Measurements from ENCODE around the gene LRP1B.

The LRP1B gene

GRCh38 chr2:141806090-141806489, 324.7 kb downstream of the LRP1B start:
- TF ChIP-seq, protein P1, sequence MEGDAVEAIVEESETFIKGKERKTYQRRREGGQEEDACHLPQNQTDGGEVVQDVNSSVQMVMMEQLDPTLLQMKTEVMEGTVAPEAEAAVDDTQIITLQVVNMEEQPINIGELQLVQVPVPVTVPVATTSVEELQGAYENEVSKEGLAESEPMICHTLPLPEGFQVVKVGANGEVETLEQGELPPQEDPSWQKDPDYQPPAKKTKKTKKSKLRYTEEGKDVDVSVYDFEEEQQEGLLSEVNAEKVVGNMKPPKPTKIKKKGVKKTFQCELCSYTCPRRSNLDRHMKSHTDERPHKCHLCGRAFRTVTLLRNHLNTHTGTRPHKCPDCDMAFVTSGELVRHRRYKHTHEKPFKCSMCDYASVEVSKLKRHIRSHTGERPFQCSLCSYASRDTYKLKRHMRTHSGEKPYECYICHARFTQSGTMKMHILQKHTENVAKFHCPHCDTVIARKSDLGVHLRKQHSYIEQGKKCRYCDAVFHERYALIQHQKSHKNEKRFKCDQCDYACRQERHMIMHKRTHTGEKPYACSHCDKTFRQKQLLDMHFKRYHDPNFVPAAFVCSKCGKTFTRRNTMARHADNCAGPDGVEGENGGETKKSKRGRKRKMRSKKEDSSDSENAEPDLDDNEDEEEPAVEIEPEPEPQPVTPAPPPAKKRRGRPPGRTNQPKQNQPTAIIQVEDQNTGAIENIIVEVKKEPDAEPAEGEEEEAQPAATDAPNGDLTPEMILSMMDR (IDR thresholded peaks at IDR 0.05; ENCODE audit: insufficient read depth, low read depth, low read length, missing control alignments) = no peak
- H3K4me3 ChIP-seq (ENCODE audit: low read depth, low read length) = no peak overlapping the region
- no peak for DNase-seq (ENCODE audit: low read depth)

GRCh38 chr2:141805302-141805701, 325.5 kb downstream of the LRP1B start:
- H3K4me3 ChIP-seq (ENCODE audit: low read depth, low read length) = no peak overlapping the region
- TF ChIP-seq, protein P1 (IDR thresholded peaks at IDR 0.05; ENCODE audit: insufficient read depth, low read depth, low read length, missing control alignments) = no peak
- DNase-seq (ENCODE audit: low read depth) = no peak

- TF ChIP-seq, protein P1 (IDR thresholded peaks at IDR 0.05; ENCODE audit: insufficient read depth, low read depth, low read length, missing control alignments) = no peak
- no peak overlapping the region for H3K4me3 ChIP-seq (ENCODE audit: low read depth, low read length)
- no peak for DNase-seq (ENCODE audit: low read depth)
Observed at GRCh38 chr2:141796449-141796848, 334.4 kb downstream of the LRP1B start.

DNA sequence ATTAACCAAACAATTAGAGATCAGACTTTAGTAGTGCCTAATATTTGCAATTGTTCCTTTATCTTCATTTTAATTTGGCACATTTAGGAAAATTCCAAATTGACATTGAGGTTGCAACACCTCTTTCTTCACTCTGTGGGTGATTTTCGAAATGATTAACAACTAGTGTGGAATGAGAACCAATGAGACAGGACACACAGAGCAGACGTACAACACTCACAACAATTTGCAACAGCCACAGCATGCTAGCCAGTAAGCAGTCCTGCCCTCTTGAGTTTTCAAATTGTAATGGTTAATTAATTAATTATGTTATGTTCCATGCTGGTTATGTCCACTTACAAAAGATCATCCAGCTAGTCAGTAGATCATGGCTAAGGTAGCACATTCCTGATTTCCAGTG, 339.3 kb downstream of the LRP1B start:
- TF ChIP-seq, protein P1 (IDR thresholded peaks at IDR 0.05; ENCODE audit: insufficient read depth, low read depth, low read length, missing control alignments) = no peak
- H3K4me3 ChIP-seq (ENCODE audit: low read depth, low read length) = no peak overlapping the region
- no peak for DNase-seq (ENCODE audit: low read depth)

DNA sequence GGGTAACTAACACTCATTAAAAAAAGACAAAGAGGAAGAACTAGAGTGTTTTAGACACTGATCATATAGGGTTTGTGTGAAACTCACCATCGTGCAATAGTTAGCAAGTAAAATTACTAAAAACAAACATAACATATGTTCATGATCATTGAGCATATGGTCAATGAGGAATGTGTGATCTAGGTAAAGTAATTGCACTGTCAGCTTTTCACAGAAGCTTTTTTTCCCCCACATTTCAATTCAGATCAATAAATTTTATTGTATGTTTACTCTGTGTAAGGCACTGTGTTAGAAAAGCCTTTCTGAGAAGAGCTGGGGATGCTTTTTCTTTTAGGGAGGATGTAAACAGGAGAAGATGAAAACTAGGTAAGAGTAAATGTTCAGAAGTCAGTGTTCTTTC, 348.2 kb downstream of the LRP1B start:
- TF ChIP-seq, protein P1 (IDR thresholded peaks at IDR 0.05; ENCODE audit: insufficient read depth, low read depth, low read length, missing control alignments) = no peak
- no peak for DNase-seq (ENCODE audit: low read depth)
- no peak overlapping the region for H3K4me3 ChIP-seq (ENCODE audit: low read depth, low read length)

GRCh38 chr2:141778315-141778835, 352.4 kb downstream of the LRP1B start:
- no peak overlapping the region for H3K4me3 ChIP-seq (ENCODE audit: low read depth, low read length)
- TF ChIP-seq, protein P1 (IDR thresholded peaks at IDR 0.05; ENCODE audit: insufficient read depth, low read depth, low read length, missing control alignments) = no peak
- no peak for DNase-seq (ENCODE audit: low read depth)

GRCh38 chr2:141770530-141770929, 360.3 kb downstream of the LRP1B start:
- TF ChIP-seq, protein P1 (IDR thresholded peaks at IDR 0.05; ENCODE audit: insufficient read depth, low read depth, low read length, missing control alignments) = no peak
- no peak for DNase-seq (ENCODE audit: low read depth)
- no peak overlapping the region for H3K4me3 ChIP-seq (ENCODE audit: low read depth, low read length)
